HEK293 (cell line): Measurements from ENCODE around the gene ITPR3.
A peak's percentile ranks its signal among the peaks of the same experiment; 100 is the strongest.

Experiments used
- GFI1B ChIP-seq: fragments of 450-650 bp; formaldehyde crosslinking; IDR thresholded peaks from 2 replicates; pipeline ENCODE4 v1.5.1; 2016; ENCODE audit warnings: missing biosample characterization, missing genetic modification characterization
- MYNN ChIP-seq: fragments of 450-650 bp; formaldehyde crosslinking; IDR thresholded peaks from 2 replicates; pipeline ENCODE4 v1.5.1; 2016; ENCODE audit warnings: missing biosample characterization, missing genetic modification characterization, borderline replicate concordance
- SP2 ChIP-seq: fragments of 450-650 bp; formaldehyde crosslinking; IDR thresholded peaks from 2 replicates; pipeline ENCODE4 v1.5.1; 2016; ENCODE audit warnings: missing biosample characterization, missing genetic modification characterization
- ZBTB17 ChIP-seq: fragments of 450-650 bp; formaldehyde crosslinking; IDR thresholded peaks from 2 replicates; pipeline ENCODE4 v1.5.1; 2016; ENCODE audit warnings: missing biosample characterization, missing genetic modification characterization
- ZBTB8A ChIP-seq: fragments of 450-650 bp; formaldehyde crosslinking; IDR thresholded peaks from 2 replicates; pipeline ENCODE4 v1.5.1; 2016; ENCODE audit warnings: missing biosample characterization, missing genetic modification characterization
- ZEB2 ChIP-seq: fragments of 450-650 bp; formaldehyde crosslinking; IDR thresholded peaks from 2 replicates; pipeline ENCODE4 v1.5.1; 2016; ENCODE audit warnings: missing biosample characterization, missing genetic modification characterization
- ZFP41 ChIP-seq: fragments of 450-650 bp; formaldehyde crosslinking; IDR thresholded peaks from 2 replicates; pipeline ENCODE4 v1.5.1; 2016; ENCODE audit warnings: missing biosample characterization, missing genetic modification characterization, borderline replicate concordance
- ZFP69B ChIP-seq: fragments of 450-650 bp; formaldehyde crosslinking; IDR thresholded peaks from 2 replicates; pipeline ENCODE4 v1.5.1; 2016; ENCODE audit warnings: missing biosample characterization, missing genetic modification characterization
- ZIC2 ChIP-seq: fragments of 450-650 bp; formaldehyde crosslinking; IDR thresholded peaks from 2 replicates; pipeline ENCODE4 v1.5.1; 2016; ENCODE audit warnings: missing biosample characterization, missing genetic modification characterization
- ZNF138 ChIP-seq: fragments of 450-650 bp; formaldehyde crosslinking; IDR thresholded peaks from 2 replicates; pipeline ENCODE4 v1.5.1; 2016; ENCODE audit warnings: missing biosample characterization, missing genetic modification characterization, borderline replicate concordance
- ZNF239 ChIP-seq: fragments of 450-650 bp; formaldehyde crosslinking; IDR thresholded peaks from 2 replicates; pipeline ENCODE4 v1.5.1; 2016; ENCODE audit warnings: missing biosample characterization, missing genetic modification characterization
- ZNF354C ChIP-seq: fragments of 450-650 bp; formaldehyde crosslinking; IDR thresholded peaks from 2 replicates; pipeline ENCODE4 v1.5.1; 2016; ENCODE audit warnings: missing biosample characterization, missing genetic modification characterization, low read depth, borderline replicate concordance
- ZNF394 ChIP-seq: fragments of 450-650 bp; formaldehyde crosslinking; IDR thresholded peaks from 2 replicates; pipeline ENCODE4 v1.5.1; 2016; ENCODE audit warnings: missing biosample characterization, missing genetic modification characterization, mild to moderate bottlenecking, moderate library complexity, borderline replicate concordance
- ZNF48 ChIP-seq: fragments of 450-650 bp; formaldehyde crosslinking; IDR thresholded peaks from 2 replicates; pipeline ENCODE4 v1.5.1; 2016; ENCODE audit warnings: missing biosample characterization, missing genetic modification characterization
- ZNF514 ChIP-seq: fragments of 450-650 bp; formaldehyde crosslinking; IDR thresholded peaks from 2 replicates; pipeline ENCODE4 v1.5.1; 2016; ENCODE audit warnings: missing biosample characterization, missing genetic modification characterization
- ZNF548 ChIP-seq: fragments of 450-650 bp; formaldehyde crosslinking; IDR thresholded peaks from 2 replicates; pipeline ENCODE4 v1.5.1; 2016; ENCODE audit warnings: missing biosample characterization, missing genetic modification characterization
- ZNF555 ChIP-seq: fragments of 450-650 bp; formaldehyde crosslinking; conservative IDR thresholded peaks from 2 replicates; pipeline ENCODE4 v1.5.1; 2017; ENCODE audit warnings: missing biosample characterization, mild to moderate bottlenecking, missing genetic modification characterization, inconsistent platforms
- ZNF610 ChIP-seq: fragments of 450-650 bp; formaldehyde crosslinking; IDR thresholded peaks from 2 replicates; pipeline ENCODE4 v1.5.1; 2016; ENCODE audit warnings: missing biosample characterization, missing genetic modification characterization, borderline replicate concordance
- ZNF623 ChIP-seq: fragments of 450-650 bp; formaldehyde crosslinking; IDR thresholded peaks from 2 replicates; pipeline ENCODE4 v1.5.1; 2016; ENCODE audit warnings: missing biosample characterization, missing genetic modification characterization
- ZNF626 ChIP-seq: fragments of 450-650 bp; sonication (Bioruptor Pico); formaldehyde crosslinking; IDR thresholded peaks from 2 replicates; pipeline ENCODE4 v1.5.1; 2018; ENCODE audit warnings: missing biosample characterization, missing genetic modification characterization, inconsistent platforms
- ZNF629 ChIP-seq: fragments of 450-650 bp; formaldehyde crosslinking; IDR thresholded peaks from 2 replicates; pipeline ENCODE4 v1.5.1; 2017; ENCODE audit warnings: missing biosample characterization, missing genetic modification characterization
- ZNF654 ChIP-seq: fragments of 450-650 bp; formaldehyde crosslinking; IDR thresholded peaks from 2 replicates; pipeline ENCODE4 v1.5.1; 2016; ENCODE audit warnings: low read depth, missing biosample characterization, missing genetic modification characterization
- ZNF747 ChIP-seq: fragments of 450-650 bp; formaldehyde crosslinking; IDR thresholded peaks from 2 replicates; pipeline ENCODE4 v1.5.1; 2016; ENCODE audit warnings: missing biosample characterization, missing genetic modification characterization
- ZNF830 ChIP-seq: fragments of 450-650 bp; IDR thresholded peaks from 2 replicates; pipeline ENCODE4 v1.5.0; 2018; ENCODE audit warnings: missing biosample characterization, missing genetic modification characterization, low read depth, mild to moderate bottlenecking, moderate library complexity
- ZSCAN30 ChIP-seq: fragments of 450-650 bp; IDR thresholded peaks from 2 replicates; pipeline ENCODE4 v1.5.1; 2018; ENCODE audit warnings: missing biosample characterization, mild to moderate bottlenecking, missing genetic modification characterization, moderate library complexity
- TF ChIP-seq, protein P1 (sequence below): fragments of 450-650 bp; formaldehyde crosslinking; optimal IDR thresholded peaks from 2 replicates; pipeline ENCODE3; 2016; ENCODE audit warnings: missing biosample characterization, mild to moderate bottlenecking, missing genetic modification characterization
- TF ChIP-seq, protein P2 (sequence below): fragments of 450-650 bp; formaldehyde crosslinking; IDR thresholded peaks from 2 replicates; pipeline ENCODE4 v1.5.1; 2016; ENCODE audit warnings: missing biosample characterization, missing genetic modification characterization
- TF ChIP-seq, protein P3 (sequence below): fragments of 450-650 bp; formaldehyde crosslinking; IDR thresholded peaks from 2 replicates; pipeline ENCODE4 v1.5.1; 2016; ENCODE audit warnings: missing biosample characterization, missing genetic modification characterization
- TF ChIP-seq, protein P4 (sequence below): fragments of 450-650 bp; formaldehyde crosslinking; IDR thresholded peaks from 2 replicates; pipeline ENCODE4 v1.5.1; 2016; ENCODE audit warnings: missing biosample characterization, missing genetic modification characterization
- TF ChIP-seq, protein P5 (sequence below): fragments of 450-650 bp; formaldehyde crosslinking; IDR thresholded peaks from 2 replicates; pipeline ENCODE4 v1.5.1; 2016; ENCODE audit warnings: missing biosample characterization, missing genetic modification characterization

Gene ITPR3

DNA sequence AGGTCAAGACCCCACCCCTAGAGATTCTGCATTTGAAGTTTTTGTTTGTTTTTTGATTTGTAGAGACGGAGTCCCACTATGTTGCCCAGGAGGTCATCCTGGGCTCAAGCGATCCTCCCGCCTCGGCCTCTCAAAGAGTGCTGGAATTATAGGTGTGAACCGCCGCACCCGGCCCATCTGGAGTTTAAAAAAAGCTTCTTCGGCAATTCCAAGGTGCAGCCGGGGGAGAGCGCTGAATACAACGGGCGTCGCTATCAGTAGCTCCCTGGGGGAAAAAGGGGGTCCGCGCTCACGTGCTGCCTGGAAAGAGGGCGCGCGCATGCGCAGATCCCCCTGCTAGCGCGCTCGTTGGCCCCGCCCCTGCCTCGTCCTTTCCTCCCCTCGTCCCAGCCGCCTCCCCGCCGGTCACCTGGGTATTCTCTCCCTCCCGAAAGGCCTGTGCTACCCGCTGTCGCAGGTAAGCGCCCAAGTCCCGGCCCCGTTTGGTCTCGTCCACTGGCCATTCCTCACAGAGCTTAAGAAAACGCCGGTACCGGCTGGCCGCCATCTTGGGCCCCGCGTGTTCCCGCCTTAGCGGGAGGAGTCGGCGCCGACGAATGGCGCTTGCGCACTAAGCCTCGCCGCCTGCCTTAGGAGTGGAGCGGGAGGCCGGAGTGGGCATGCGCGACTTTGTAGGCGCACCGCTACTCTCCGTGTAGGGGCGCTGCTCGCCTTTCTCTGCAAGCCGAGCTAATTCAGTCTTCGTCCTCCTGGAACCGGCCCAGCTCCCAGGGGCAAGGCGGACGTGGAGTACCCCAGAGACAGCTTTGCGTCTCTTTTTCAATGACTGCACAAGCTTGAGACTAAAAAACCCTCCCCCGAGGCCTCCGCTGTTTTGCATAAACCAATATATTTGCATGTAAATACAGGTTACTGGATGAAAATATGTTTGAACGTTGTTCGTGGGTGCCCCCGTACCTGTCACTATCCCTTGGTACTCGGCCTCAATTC, 90.3 kb downstream of the ITPR3 start, which contains the start of gene UQCC2 (continued):
- TF ChIP-seq, protein P1, sequence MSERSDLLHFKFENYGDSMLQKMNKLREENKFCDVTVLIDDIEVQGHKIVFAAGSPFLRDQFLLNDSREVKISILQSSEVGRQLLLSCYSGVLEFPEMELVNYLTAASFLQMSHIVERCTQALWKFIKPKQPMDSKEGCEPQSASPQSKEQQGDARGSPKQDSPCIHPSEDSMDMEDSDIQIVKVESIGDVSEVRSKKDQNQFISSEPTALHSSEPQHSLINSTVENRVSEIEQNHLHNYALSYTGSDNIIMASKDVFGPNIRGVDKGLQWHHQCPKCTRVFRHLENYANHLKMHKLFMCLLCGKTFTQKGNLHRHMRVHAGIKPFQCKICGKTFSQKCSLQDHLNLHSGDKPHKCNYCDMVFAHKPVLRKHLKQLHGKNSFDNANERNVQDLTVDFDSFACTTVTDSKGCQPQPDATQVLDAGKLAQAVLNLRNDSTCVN (tag by site-specific recombination): peak; percentile 90
- TF ChIP-seq ZNF629 (tag by site-specific recombination) (peak; percentile 57), ZNF830 (no peak), ZNF747 (no peak), ZNF654 (peak; percentile 21; the same call in 1 of the 2 replicates), ZNF239 (tag by site-specific recombination) (no peak), ZBTB8A (tag by site-specific recombination) (peak; percentile 84), ZFP41 (tag by site-specific recombination) (no peak), GFI1B (tag by site-specific recombination) (no peak), ZNF354C (tag by site-specific recombination) (no peak), ZNF610 (tag by site-specific recombination) (no peak; the same call in 1 of the 2 replicates), ZNF623 (tag by site-specific recombination) (no peak), ZNF548 (tag by site-specific recombination) (no peak), ZBTB17 (tag by site-specific recombination) (peak; percentile 85), MYNN (no peak), ZIC2 (tag by site-specific recombination) (no peak), ZEB2 (tag by site-specific recombination) (peak; percentile 98), ZNF555 (no peak), ZSCAN30 (tag by site-specific recombination) (no peak; the same call in 1 of the 2 replicates), SP2 (peak; percentile 70), ZFP69B (tag by site-specific recombination) (peak; percentile 72), ZNF138 (tag by site-specific recombination) (no peak), ZNF48 (no peak), ZNF514 (no peak), ZNF394 (tag by site-specific recombination) (peak; percentile 100), ZNF626 (no peak)
- TF ChIP-seq, protein P2, sequence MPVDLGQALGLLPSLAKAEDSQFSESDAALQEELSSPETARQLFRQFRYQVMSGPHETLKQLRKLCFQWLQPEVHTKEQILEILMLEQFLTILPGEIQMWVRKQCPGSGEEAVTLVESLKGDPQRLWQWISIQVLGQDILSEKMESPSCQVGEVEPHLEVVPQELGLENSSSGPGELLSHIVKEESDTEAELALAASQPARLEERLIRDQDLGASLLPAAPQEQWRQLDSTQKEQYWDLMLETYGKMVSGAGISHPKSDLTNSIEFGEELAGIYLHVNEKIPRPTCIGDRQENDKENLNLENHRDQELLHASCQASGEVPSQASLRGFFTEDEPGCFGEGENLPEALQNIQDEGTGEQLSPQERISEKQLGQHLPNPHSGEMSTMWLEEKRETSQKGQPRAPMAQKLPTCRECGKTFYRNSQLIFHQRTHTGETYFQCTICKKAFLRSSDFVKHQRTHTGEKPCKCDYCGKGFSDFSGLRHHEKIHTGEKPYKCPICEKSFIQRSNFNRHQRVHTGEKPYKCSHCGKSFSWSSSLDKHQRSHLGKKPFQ (tag by site-specific recombination): peak; percentile 95
- TF ChIP-seq, protein P3, sequence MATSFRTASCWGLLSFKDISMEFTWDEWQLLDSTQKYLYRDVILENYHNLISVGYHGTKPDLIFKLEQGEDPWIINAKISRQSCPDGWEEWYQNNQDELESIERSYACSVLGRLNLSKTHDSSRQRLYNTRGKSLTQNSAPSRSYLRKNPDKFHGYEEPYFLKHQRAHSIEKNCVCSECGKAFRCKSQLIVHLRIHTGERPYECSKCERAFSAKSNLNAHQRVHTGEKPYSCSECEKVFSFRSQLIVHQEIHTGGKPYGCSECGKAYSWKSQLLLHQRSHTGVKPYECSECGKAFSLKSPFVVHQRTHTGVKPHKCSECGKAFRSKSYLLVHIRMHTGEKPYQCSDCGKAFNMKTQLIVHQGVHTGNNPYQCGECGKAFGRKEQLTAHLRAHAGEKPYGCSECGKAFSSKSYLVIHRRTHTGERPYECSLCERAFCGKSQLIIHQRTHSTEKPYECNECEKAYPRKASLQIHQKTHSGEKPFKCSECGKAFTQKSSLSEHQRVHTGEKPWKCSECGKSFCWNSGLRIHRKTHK (tag by site-specific recombination): no peak
- TF ChIP-seq, protein P4, sequence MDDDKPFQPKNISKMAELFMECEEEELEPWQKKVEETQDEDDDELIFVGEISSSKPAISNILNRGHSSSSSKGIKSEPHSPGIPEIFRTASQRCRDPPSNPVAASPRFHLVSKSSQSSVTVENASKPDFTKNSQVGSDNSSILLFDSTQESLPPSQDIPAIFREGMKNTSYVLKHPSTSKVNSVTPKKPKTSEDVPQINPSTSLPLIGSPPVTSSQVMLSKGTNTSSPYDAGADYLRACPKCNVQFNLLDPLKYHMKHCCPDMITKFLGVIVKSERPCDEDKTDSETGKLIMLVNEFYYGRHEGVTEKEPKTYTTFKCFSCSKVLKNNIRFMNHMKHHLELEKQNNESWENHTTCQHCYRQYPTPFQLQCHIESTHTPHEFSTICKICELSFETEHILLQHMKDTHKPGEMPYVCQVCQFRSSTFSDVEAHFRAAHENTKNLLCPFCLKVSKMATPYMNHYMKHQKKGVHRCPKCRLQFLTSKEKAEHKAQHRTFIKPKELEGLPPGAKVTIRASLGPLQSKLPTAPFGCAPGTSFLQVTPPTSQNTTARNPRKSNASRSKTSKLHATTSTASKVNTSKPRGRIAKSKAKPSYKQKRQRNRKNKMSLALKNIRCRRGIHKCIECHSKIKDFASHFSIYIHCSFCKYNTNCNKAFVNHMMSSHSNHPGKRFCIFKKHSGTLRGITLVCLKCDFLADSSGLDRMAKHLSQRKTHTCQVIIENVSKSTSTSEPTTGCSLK: no peak
- TF ChIP-seq, protein P5, sequence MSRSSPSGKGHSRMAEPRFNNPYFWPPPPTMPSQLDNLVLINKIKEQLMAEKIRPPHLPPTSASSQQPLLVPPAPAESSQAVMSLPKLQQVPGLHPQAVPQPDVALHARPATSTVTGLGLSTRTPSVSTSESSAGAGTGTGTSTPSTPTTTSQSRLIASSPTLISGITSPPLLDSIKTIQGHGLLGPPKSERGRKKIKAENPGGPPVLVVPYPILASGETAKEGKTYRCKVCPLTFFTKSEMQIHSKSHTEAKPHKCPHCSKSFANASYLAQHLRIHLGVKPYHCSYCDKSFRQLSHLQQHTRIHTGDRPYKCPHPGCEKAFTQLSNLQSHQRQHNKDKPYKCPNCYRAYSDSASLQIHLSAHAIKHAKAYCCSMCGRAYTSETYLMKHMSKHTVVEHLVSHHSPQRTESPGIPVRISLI: no peak
